Measurements from ENCODE around the gene KCNK6.

DNA sequence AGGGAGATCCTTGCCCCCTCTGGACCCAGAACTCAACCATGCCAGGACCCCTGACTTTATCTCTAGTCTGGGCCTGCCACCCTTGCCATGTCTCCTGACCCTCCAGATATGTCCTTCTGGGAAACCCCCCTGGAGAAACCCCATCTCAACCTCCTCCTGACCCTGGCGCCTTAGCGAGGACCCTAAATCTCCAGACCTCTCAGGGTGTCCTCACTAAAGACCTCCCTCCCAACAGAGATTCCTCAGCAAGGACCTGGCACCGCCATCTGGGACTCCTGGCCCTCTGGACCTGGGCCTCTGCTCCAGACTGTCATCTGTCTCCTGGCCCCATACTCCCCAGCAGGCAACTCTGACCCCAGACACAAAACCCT is 1.3 kb downstream of the KCNK6 start:
- TF ChIP-seq, protein P1, sequence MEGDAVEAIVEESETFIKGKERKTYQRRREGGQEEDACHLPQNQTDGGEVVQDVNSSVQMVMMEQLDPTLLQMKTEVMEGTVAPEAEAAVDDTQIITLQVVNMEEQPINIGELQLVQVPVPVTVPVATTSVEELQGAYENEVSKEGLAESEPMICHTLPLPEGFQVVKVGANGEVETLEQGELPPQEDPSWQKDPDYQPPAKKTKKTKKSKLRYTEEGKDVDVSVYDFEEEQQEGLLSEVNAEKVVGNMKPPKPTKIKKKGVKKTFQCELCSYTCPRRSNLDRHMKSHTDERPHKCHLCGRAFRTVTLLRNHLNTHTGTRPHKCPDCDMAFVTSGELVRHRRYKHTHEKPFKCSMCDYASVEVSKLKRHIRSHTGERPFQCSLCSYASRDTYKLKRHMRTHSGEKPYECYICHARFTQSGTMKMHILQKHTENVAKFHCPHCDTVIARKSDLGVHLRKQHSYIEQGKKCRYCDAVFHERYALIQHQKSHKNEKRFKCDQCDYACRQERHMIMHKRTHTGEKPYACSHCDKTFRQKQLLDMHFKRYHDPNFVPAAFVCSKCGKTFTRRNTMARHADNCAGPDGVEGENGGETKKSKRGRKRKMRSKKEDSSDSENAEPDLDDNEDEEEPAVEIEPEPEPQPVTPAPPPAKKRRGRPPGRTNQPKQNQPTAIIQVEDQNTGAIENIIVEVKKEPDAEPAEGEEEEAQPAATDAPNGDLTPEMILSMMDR (IDR thresholded peaks at IDR 0.05; ENCODE audit: control extremely low read depth in 1 of 3, insufficient read depth in 1 of 3, low read depth in 1 of 3, low read length in 3 of 3) = no peak
- TF ChIP-seq TCF12 (IDR thresholded peaks at IDR 0.05; ENCODE audit: low read depth, low read length) = no peak
- no peak for TF ChIP-seq KDM5A (IDR thresholded peaks at IDR 0.05; ENCODE audit: low read length)

Measured in H1 (cell line).